Stimulated activated CD4-positive, alpha-beta T cell treated with anti-CD3 and anti-CD28 coated beads, Interleukin-1b, Interleukin-23, amount 100 ng/mL, for 24 hours (primary cell): ENCODE measurements around the gene ITGB3.
"Not testable (repeated sequence)": the region's sequence is repeated elsewhere in the genome, so short reads cannot be mapped to it uniquely, and the experiment has no call there.

Experiments
- DNase-seq, 4 experiments: peaks; one replicate each; pipeline ENCODE4 v3.0.0-alpha.2; 2020; ENCODE audit warnings: low read depth in 4 of 4, low spot score in 1 of 4

ITGB3 gene

DNA sequence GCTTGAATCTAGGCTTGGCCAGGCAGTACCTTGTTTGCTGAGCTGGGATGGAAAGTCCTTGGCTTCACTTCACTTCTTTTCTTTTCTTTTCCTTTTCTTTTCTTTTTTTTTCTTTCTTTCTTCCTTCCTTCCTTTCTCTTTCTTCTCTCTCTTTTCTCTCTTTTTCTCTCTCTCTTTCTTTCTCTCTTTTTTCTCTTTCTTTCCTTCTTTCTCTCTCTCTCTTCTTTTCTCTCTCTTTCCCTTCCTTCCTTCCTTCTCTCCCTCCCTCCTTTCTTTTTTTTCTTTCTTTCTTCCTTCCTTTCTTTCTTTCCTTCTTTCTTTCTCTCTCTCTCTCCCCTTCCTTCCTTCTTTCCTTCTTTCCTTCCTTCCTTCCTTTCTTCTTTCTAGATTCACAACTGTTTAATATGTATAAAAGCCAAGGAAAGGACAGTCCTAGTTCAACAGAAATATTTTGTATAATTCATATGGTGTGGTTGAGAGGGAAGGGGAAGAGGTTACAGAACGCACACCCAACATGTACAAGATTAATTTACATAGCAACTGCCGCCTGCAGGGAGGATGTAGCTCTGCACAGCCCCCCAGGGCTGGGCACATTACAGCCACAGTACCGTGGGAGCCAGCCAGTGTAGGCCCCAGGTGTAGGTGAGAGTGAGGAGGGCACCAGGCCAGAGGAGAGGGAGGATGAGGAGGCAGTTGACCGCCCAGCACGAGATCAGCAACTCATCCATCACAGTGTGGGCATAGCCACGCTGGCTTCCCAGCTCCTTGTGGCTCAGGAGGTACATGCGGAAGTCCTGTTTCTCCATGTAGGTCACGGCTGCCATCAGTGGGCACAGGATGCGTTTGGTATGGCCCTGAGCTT lies 9.7 kb upstream of the ITGB3 start:
- DNase-seq = no peak

DNA sequence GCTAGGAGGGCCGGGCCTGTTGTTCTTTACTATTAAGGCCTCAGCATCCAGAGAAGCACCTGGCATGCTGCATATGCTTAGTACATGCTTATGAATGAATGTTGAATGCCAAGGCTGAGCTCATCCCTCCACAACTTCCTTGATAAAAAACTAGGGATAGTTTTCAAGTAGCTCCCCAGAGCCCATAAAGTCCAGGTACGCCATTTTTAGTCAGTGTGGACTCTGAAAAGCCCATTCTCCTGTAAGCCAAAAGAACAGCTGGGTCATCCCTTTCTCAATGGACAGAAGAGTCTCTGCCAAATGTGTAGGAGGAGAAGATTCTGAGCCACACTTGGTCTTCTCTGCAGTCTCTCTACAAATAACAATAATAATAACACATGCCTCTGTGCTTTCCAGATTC lies 8.9 kb upstream of the ITGB3 start:
- no peak for DNase-seq

DNA sequence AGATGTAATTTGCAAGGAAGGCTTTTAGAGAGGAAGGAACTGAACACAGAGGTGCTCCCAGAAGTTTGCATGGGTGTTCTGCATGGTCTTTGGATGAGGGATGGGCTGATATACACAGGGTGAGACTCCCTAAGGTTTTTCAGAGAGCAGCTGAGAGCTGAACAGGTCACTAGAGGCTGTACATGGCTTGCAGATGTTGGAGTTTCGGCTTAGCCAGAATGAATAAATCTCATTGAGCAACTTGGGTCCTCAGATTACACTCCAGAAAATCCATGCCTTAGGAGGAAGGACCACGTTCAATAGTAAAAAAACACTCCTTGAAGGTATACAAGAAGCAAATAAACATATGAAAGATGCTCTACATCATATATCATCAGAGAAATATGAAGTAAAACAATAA lies 7.5 kb upstream of the ITGB3 start:
- DNase-seq = no peak

DNA sequence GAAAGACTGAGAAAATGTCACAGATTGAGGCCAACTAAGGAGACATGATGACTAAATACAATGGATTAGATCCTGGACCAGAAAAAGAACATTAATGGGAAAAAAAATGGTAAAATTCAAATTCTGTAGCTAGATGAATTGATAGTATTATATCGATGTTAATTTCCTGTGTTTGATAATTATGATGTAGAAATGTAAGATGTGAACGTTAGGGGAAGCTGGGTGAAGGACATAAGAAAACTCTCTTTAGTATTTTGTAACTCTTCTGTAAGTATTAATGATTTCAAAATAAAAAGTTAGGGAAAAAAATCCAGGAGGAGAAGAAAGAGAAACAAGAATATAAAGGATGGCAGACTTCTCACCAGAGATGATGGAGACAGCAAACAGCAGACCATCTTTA lies 2.8 kb upstream of the ITGB3 start:
- no peak for DNase-seq

DNA sequence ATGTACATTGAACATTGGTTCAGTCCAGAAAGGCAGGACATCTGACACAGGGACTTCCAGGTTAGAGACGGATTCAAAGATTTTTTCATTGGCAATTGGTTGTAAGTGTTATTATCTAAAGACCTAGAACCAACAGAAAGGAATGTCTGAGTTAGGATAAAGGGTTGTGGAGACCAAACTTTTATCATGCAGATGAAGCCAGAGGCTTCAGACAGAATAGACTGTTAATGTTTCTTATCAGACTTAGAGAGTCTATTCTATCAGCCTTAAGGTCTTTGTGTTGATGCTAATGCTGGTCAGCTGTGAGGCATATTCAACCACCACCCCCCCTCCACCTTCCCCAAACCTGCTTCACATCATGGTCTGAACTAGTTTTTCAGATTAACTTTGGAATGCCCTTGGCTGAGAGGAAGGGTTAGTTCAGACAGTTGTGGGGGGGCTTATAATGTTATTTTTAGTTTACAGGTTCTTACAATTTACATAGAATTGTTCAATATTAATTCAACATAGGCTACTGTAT lies 2.1 kb upstream of the ITGB3 start:
- DNase-seq = no peak

DNA sequence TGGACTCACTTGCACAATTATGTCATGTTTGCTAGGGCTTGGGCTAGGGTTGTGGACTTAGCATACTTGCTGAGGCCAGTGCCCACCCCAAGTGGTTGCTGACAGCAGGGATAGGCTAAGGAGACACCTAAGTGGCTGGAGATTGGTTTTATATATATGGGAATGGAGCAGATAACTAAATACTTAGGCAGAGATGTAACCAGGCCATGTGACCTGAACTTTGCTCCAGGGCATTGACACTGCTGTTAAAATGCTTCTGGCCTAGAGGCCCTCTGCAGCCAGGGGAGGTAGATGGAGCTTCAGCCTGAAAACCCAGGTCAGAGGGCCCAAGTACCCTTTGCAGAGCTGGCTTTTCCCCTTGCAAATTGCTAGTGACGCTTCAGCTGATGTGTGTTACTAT lies 1.4 kb upstream of the ITGB3 start:
- no peak for DNase-seq

DNA sequence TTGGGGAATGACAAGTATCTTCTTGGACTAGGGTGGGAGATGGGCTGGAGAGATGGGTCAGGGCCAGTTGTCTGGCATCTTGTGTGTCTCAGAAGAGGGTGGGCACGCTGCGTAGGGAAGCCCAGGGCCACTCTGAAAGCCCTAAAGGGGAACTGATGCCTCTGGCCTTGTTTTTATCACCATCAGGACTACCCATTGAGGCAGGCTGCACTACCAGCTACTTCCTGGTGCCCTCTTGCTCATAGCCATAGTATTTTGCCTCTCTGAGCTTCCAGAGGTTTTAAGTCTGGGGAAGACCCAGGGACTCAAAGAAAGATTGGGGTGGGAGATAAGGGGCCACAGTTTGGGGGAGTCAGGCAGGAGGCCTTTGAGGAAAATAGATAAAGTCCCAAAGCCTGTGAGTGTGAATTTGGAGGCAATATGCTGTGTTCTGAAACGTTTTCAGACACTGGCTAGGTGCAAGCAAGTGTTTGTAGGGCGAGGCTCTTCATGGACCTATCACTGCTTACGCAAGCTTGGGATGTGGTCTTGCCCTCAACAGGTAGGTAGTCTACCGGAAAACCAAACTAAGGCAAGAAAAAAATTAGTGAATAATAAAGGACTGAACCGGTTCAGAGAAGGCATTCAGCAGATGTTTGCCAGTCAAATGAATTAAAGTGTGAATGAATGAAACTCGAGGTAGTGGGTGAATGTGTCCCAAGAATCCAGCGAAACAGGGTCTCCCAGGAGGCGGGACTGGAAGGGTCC lies 688 bp upstream of the ITGB3 start:
- no peak for DNase-seq

DNA sequence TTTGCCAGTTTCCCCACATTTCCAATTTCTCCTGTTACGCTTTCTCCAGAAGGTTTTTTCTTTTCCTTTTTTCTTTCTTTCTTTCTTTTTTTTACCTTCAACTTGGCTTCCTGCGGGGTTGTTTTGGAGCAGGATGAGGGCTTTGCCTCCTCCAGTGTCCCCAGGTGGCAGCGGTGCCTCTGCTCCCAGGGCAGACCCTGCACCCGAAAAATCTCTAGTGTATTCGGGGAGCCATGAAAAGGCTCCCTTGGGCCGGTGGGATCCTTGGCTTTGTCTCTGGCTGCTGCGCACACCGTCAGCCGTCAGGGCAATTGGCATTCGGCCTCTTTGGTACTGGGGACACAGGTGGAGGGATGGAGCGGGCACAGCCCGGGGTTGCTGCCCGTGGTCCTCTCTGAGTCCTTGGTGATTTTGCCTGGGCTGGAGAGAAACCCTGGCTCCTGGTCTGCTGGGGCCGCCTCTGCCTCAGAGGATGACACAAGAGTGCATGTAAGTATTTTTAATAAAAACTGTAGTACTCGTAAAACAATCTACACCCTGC lies 846 bp downstream of the ITGB3 start:
- no peak for DNase-seq

DNA sequence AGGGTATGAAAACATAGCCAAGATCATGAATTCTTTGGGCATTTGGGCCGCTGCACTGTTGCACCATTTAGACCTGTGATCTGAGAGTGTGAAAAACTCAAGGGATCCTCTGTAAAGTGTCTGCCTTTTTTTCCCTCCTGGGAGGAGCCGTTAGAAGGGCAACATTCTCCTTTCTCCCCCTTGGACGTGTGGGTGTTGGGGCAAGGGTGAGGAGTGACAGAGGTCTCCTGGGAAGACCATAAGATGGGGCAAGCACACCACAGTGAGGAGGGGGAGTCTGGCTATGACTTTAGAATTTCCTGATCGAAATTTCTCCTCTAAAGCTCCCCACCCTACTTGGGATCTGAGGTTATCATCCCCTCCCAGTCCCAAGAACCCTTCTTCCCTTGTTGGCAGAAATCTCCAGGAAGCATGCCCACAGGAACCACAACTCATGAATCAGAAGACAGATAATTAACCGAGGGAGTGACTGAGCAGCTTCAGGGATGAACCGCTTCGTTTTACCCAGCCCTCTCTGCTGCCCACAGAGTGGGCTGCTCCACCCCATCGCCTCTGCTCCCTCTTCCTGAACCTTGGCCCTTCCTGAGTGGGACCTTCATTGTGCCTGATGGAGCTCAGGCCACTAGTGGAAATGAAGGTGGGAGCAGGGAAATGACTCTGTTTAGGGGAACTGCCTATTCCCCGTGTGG lies 4.2 kb downstream of the ITGB3 start:
- DNase-seq = no peak

DNA sequence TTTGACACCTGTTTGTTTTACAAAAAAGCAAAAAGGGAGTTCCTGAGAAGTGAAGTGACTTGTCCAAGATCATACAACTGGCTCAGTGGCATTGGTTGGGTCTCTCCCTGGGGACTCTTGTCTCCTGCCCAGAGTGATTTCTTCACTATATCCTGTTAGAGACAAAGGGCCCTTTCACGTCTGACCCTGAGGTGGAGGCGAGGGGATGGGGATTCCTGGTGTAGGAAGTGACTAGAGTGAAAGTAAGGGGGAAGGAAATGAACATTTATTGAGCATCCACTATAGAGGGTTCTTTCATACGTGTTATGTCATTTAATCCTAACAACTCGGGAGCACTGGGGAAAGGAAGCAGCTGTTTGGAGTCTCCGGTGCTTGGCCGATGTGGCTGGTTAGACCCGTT lies 9.0 kb downstream of the ITGB3 start:
- no peak for DNase-seq

DNA sequence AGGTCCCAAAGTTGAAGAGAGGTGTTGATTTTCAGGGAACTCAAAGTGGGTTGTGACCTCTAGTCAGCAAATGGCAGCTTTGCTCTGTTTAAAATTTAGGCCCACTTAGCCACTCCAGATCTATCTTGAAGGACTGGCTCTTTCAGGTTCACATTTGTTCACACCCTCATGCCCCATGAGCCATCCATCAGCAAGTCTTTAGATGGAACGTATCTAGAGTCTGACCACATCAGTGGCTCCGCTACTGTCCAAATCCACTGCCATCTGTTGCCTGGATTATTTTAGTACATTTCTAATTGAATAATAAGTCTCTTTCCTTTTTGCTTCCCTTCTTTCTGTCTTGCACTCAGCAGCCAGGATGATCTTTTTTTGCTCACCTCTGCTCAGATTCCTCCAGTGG lies 10.5 kb downstream of the ITGB3 start:
- DNase-seq = no peak

DNA sequence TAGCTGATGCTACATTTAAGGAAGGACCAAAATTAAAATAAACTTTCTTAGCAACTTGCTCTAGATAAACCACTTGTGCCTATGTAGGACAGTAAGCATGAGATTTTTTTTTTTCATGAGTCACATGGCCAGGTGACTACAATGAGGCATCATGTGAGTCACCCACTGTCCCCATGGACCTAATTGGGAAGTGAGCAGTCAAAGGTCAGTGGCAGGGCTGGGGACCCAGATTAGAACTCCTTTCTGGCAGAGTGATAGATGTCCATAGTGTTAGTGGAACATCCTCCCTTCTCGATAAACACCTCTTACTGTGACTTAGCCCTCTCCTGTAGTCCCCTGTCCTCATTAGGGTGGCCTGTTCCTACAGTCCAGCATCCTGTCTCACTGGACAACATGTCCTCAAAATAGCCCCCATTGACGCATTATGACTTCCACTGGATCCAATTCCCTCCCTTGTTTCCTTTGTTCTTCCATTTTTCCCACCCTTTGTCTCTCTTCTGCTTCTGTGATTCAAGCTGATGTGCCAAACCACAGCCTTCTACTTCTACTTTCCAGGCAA lies 12.4 kb downstream of the ITGB3 start:
- no peak for DNase-seq

DNA sequence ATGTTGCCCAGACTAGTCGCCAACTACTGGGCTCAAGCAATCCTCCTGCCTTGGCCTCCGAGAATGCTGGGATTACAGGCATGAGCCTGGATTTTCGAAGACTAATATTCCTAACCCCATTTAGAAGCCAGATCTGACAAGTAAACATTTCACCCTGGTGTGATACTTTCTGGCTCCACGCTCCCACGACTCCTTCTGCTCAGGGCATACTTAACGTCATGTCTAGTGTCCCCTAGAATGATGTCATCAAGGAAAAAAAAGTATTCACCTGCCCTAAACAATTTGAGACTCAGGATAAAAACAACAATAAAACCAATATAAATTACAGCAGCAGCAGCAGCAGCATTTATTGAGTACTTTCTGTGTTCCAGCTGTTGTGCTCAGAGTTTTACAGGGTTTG lies 13.2 kb downstream of the ITGB3 start:
- DNase-seq = no peak

DNA sequence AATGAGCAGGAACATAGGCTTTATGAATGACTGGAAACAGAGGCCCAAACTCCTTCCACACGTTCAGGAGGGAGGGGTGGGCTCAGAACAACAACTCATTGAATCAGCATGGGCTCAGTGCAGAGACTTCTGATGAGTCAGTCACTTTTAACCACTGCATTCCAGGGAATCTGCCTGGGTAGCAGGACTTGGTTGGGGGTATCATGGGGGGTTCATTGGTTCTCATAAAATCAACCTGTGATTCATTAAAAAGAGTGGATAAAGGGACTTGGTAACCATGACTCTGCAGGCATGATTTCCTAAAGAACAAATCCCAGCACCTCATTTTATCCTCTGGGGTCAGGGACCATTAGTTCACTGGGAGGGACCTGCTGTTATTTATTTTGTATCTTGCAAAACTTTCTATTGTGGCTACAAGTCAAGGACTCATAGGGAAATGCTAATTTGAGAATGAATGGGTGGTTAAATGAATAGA lies 13.8 kb downstream of the ITGB3 start:
- DNase-seq = no peak

DNA sequence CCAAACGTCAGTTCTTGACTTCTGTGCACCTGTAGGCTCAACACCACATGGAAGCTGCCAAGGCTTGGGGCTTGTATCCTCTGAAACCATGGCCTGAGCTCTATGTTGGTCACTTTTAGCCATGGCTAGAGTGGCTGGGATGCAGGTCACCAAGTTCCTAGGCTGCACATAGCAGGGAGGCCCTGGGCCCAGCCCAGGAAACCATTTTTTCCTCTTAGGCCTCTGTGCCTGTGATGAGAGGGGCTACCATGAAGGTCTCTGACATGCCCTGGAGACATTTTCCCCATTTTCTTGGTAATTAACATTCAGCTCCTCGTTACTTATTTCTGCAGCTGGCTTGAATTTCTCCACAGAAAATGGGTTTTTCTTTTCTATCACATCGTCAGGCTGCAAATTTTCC lies 15.3 kb downstream of the ITGB3 start:
- not testable (repeated sequence) for DNase-seq

DNA sequence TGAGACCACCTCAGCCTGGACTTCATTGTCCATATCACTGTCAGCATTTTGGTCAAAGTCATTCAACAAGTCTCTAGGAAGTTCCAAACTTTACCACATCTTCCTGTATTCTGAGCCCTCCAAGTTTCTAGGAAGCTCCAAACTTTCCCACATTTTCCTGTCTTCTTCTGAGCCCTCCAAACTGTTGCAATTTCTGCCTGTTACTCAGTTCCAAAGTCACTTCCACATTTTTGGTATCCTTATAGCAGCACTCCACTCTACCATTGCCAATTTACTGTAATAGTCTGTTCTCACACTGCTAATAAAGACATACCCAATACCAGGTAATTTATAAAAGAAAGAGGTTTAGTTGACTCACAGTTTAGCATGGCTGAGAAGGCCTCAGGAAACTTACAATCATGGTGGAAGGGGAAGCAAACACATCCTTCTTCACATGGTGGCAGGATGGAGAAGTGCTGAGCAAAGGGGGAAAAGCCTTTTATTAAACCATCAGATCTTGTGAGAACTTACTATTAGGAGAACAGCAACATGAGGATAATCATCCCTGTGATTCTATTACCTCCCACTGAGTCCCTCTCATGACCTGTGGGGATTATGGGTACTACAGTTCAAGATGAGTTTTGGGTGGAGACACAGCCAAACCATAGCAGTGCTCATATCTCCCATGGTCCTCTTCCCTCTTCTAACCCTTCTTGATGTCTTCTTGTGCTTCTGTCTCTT lies 16.1 kb downstream of the ITGB3 start:
- not testable (repeated sequence) for DNase-seq

DNA sequence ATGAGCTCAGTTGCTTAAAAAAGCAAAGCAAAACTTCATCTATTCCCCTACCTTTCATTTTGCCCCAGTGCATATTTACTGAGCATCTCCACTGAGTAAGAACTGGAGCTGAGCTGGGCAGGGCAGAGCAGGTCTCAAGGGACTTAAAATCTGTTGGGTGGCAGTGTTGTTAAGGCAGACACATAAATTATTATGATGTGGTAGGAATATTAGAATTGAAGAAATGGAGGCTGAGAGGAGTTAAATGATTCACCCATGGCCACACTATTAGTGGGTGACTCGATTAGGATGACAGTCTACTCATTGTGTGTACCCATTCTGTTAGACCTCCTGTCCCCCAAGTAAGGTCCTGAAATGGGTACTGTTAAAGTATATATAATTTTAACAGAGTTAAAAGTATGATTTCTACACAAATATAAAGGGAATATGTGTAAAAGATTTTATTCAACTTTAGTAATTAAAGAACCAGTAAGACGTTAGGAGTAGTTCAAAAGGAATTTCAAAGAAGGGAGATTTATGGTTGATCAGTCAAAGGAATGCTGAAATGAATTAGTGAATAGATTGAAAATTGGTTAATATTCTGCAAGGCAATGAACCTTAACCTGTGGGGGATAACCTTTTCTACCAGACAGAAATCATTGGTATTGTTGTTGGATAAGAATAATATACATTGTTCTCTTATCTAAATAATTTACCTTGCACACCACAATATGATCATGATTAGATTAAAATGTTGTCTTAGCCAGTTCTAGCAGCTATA lies 17.5 kb downstream of the ITGB3 start:
- DNase-seq = no peak

DNA sequence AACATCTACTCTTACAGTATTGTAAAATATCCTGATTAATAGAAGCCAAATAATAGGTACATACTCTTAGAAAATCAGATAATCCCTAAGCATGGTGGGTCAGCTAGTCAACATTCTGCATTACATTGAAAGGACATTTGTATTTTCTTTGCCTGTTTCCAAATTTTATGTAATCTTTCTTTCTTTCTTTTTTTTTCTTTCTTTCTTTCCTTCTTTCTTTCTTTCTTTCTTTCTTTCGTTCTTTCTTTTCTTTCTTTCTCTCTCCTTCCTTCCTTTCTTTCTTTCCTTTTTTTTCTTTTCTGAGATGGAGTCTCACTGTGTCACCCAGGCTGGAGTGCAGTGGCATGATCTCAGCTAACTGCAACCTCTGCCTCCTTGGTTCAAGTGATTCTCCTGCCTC lies 18.9 kb downstream of the ITGB3 start:
- DNase-seq = no peak

DNA sequence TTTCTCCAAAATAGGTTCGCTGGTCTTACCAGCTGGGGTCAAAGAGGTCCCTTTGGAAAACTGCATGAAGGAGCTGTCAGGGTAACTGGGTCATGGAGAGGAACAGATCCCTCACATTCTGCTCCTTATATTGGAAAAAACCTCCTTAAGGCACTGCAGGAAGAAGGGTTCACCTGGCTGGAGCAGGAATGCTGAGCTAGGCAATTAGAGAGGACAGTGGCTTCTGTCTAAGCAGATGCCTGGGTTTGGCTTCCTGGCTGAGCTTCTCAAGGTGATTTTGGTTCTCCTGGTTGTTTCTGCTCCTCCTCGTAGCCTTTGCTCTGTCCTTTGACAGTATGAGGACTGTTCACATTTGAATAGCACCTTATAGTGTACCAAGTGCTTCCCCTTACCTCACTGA lies 19.6 kb downstream of the ITGB3 start:
- DNase-seq = no peak
